Esophagus squamous epithelium (tissue), 4 donors: ENCODE data around the gene SPATA22.
"Not testable (repeated sequence)": the region's sequence is repeated elsewhere in the genome, so short reads cannot be mapped to it uniquely, and the experiment has no call there.

Experiments used
- POLR2A ChIP-seq, 4 donors: fragments of 450-650 bp; IDR thresholded peaks; one replicate each; pipeline ENCODE4 v1.6.1; 2017; ENCODE audit warnings: antibody characterized with exemption in 4 of 4, mild to moderate bottlenecking in 4 of 4, moderate library complexity in 3 of 4
- TF ChIP-seq, protein P1 (sequence below), 6 experiments: fragments of 450-650 bp in 4 of 6; fragments of 200-600 bp in 2 of 6; sonication (generic) in 2 of 6; IDR thresholded peaks; one replicate each; pipeline ENCODE4 v1.5.1; 2016 to 2019; ENCODE audit warnings: antibody characterized with exemption in 6 of 6, mild to moderate bottlenecking in 4 of 6, moderate library complexity in 4 of 6

GRCh38 chr17:3519472-3519871 is 47.9 kb upstream of the SPATA22 start:
- TF ChIP-seq, protein P1, sequence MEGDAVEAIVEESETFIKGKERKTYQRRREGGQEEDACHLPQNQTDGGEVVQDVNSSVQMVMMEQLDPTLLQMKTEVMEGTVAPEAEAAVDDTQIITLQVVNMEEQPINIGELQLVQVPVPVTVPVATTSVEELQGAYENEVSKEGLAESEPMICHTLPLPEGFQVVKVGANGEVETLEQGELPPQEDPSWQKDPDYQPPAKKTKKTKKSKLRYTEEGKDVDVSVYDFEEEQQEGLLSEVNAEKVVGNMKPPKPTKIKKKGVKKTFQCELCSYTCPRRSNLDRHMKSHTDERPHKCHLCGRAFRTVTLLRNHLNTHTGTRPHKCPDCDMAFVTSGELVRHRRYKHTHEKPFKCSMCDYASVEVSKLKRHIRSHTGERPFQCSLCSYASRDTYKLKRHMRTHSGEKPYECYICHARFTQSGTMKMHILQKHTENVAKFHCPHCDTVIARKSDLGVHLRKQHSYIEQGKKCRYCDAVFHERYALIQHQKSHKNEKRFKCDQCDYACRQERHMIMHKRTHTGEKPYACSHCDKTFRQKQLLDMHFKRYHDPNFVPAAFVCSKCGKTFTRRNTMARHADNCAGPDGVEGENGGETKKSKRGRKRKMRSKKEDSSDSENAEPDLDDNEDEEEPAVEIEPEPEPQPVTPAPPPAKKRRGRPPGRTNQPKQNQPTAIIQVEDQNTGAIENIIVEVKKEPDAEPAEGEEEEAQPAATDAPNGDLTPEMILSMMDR (IDR thresholded peaks at IDR 0.05), result not testable (repeated sequence)
- not testable (repeated sequence) for TF ChIP-seq POLR2A (IDR thresholded peaks at IDR 0.05)
